Stimulated activated CD4-positive, alpha-beta T cell treated with anti-CD3 and anti-CD28 coated beads, Interleukin-15, amount 100 ng/mL, for 48 hours (primary cell): ENCODE measurements around the gene TMEM31.

Source experiments
- DNase-seq, 2 donors: peaks; one replicate each; pipeline ENCODE4 v3.0.0-alpha.2; 2020; ENCODE audit warnings: low read depth in 2 of 2

The TMEM31 gene, protein sequence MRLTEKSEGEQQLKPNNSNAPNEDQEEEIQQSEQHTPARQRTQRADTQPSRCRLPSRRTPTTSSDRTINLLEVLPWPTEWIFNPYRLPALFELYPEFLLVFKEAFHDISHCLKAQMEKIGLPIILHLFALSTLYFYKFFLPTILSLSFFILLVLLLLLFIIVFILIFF

DNA sequence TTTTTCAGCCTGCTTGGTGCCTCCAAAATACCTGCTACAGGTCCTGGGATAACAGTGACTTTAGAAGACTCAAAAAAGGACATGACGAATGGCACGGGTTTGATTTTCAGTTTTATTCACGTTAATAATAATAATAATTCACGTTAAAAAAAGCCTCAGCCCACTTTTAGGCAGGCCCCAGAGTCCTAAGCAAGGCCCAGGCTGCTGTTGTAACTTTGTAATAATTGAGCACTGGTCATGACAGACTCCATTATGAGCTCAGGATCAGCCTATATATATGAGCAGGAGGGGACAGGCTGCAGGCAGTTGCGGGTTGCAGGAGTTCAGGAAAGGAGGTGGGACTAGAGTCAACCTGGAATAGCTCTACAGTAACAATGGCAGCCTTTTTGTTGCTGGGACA, at the start of gene TMEM31:
Gene TMEM31 (plus strand): TSS at position 301 of the 400 bp plus-strand sequence. CDS start 1,350 bp downstream, outside the sequence.
- DNase-seq: no peak

DNA sequence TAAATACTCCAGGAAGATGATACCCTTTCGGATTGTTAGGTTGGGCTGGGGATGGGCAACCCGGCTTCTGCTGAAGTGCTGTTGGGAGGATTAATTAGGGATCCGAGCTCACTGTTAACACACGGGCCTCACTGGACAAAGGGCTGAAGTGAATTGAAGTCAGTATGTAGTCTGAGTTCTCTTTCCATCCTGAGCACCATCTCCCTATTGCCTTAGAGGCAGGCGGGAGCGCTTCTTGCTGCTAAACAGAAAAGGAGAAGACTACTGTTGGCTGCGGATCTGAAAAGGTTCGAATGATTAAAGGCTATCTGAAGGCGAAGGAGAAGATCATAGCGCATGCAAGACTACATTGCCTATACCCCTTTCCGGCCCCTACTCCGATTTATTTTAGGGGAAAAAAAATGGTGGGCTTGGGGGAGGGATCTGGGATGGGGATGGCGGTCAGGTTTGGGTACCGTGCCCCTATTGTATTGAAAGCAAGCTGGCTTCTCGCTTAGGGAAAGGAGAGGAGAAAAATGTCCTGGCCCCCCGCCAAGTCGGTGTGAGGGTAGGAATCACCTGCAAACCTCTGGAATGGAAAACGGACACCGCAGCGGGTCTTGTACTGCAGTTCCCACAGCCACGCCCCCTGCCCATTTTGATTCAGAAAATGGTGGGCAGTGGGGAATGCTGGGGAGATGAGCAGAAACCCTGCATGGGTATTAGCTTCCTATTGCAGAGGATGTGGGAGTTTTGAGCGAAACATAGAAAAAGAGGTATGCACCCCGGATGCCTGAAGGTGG, 46.5 kb upstream of the TMEM31 start:
- no peak for DNase-seq

DNA sequence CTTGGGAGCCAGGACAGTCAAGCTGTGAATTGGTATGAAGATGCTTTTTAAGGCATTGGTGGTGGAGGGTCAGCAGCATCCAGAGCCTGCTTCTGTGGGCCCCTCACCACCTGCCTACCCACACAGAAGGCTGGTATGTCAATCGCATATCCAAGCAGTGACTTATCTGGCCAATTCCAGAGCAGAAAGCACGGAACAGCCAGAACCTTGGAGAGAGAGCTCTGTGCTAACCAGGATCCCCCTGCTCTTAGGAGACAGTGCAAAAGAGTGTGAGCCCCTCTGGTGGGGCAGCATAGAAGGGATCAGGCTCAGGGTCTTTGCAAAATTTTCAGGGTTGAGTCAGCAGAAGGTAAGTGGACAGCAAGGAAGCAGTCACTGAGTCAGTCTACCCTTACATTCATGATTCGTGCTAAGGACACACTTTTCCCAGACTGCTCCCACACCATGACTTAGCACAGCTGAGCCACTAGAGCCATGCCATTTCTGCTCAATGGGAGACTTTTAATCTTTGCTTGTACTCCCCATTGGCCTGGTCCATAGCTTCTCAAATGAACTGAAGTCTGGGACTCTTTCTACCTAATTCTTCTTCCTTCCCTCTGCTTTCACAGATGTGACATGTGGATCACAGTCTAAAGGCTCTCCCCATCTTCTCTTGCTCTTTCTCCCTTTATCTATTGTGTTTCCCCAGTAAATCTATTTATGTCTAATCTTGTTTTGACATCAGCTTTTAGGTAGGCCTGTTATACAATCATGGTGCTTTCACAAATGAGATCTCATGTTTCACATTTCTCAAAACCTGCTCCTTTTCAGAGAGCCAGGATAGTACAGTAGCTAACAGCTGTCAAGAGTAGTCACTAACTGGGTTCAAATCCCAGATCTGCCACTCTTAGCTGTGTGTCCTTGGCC, 44.3 kb upstream of the TMEM31 start:
- no peak for DNase-seq

DNA sequence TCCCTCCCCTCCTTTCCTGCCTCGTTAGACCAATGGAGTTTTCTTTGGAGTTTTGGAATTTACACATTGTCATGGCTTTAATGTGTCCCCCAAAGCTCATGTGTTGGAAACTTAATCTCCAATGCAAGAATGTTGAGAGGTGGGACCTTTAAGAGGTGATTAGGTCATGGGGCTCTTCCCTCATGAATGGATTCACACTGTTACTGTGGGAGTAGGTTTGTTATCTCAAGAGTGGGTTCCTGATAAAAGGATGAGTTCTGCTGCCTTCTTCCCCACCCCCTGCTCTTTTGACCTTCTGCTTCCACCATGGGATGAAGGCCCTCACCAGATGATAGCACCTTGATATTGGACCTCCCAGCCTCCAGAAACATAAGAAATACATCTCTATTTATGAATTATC, 41.0 kb upstream of the TMEM31 start:
- no peak for DNase-seq

DNA sequence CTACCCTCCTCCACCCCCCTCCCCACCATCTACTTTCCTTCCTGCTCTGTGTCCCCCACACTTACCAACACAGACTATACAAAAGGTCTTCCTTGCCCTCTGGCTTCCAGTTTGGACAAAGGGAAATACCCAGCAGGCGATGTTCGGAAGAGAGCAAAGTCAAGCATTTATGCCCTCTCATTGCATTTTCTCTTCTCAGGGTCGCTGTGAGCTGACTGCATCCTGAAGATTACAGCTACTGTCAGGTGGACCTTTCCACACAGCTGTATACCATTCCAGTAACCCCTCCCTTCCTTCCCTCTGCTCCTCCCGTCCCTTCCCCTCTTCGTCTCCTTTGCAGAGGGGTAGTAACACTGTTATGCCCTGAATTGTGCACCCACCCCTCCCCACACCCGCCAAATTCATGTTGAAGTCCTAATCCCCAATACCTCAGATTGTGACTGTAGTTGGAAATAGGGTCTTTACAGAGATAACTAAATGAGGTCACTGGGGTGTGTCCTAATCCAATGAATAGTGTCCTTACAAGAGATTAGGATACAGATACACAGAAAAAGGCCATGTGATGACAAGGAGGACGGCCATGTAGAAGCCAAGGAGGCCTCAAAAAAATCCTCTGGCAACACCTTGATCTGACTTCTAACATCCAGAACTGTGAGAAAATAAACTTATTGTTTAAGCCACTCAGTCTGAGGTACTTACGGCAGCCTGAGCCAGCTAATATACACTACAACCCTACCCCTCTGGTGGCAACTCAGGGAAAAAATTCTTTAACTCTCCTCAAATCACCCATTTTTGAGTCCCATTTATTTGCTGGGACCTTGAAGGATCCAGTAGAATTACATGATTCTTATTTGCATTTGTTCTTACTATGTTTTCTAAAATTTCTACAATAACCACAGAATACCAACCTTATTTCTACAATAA, 35.9 kb upstream of the TMEM31 start:
- no peak for DNase-seq

DNA sequence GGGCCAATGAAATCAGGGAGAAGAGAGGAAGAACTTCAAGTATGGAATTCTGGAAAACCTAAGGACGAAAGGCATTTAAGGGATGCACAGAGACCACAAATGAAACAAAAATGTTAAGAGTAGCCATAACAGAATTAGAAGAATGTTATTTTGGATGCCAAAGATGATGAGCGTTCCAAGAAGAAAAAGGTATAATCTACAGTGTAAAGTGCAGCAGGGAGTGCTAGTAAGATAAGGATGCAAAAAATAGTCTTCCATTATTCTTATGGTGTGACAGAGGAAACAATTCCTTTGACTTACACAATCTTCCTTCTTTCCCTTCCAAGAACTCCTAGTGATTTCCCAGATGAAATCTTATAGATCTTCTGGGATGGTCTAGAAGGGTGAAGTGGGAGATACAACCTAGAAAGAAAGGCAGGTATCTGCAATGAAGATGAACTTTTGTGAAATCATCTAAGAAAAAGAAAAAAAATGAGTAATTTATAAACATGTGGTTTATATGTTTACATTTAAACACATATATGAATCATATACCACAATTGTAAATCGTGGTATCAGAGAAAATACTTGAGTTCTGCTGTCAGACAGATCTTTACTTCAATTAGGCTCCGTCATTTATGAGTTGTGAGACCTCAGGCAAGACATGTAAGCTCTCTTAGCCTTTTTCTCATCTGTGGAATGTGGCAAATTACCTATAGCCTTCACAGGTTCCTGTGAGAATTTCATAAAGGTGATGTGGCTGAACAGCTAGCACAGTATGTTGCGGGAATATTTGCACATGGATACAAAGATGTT, 32.3 kb upstream of the TMEM31 start:
- DNase-seq: no peak

DNA sequence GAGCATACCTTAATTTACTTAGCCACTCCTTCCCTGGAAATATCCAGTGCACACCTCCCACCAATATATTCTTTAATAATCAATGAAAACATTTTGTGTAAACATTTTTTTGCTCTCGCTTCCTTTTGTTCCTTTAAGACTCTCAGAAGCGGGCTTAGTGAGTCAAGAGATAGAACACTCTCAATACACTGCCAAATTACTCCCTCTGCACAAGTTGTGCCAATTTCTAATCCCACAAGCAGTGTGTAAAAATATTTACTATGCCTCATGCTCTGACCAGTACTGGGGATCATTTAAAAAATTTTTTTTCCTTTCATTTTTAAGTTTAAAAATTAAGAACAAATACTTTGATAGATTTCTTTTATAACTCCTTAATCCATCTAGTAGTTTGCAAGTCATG, 29.3 kb upstream of the TMEM31 start:
- no peak for DNase-seq

DNA sequence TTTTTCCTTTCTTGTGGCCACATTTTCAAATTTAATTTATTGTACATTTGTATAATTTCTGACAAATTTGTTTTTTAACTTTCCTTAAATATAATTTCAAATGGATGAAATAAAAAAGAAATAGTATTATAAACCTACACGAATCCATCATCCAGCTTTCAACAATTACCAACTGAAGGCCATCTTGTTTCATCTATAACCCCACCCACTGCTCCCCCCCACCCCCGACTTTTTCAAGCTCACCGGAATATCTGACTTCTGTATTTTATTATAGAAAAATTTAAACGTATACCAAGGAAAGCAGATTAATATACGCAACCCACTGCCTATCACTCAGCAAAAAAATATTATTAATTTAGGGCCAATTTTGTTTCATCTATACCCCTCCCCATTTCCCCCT, 25.3 kb upstream of the TMEM31 start:
- no peak for DNase-seq

DNA sequence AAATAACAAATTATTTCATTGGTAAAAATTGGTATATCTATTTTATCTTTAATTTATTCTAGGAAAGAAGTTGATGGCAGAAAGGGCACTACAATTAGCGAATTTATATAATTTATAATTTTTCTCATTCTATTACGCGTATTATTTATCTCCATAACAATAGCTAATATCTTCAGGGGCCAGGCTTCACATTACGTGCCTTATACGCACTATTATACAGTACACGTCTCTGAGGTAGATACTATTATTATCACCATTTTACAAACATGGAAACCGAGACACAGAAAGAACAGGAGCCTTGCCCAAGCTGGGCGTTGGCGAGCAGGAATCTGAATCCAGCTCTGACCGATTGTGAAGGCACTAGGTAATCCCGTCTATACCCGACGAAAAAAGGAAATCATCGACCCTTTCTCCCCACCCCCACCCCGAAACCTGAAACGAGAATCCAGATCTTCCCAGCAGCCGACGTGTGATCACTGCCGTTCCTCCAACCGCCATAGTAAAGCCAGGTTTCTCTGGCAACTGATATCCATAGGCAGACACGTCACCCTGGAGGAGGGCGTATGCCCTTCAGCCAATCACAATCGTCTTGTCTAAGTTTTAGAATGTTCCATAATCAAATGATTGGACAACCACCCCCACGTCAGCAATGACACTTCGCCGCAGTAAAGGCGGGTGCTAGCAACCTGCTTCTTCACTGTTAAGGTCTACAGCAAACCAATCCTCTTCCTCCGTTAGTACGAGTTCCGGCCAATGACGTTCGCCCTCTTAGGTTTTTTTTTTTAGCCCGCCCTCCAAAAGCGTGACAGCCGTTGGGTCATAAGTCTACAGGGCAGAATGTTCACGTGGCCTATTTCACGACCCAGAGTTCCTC, 24.3 kb upstream of the TMEM31 start, which contains the start of gene MORF4L2:
Gene MORF4L2 (minus strand): TSS at position 501 of the 874 bp plus-strand sequence. CDS start 9,672 bp downstream, outside the sequence.
- peak; percentile 79 to 85 for DNase-seq

DNA sequence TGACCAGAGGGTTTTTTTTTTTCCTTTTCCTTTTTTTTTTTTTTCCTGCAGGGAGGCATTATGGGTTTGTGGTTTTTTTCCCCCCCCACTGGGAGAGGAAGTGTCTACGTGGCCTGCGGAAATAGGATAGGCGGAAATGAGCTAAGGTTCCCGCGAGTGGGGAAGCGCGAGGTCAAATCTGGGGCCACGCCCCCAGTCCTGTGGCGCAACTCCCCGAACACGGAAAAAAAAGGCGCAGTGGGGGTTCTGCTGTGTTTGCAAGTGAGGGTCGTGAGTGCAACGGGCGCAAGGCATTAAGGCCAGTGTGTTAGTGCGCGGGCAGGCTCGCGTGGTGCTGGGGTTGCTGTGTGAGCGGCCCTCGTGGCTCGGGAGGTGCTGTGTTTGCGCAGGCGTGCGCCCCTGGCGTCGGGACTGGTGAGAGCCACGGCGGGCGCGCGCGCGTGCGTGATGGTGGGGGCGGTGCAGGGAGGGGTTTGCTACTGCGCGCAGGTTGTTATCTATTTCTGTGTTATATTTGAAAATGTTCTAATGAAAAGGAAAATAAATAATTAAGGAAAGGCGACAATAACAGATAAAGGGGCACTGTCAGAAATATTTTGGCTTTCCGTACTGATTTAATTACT, 23.5 kb upstream of the TMEM31 start:
- DNase-seq: peak; percentile 70 to 74

DNA sequence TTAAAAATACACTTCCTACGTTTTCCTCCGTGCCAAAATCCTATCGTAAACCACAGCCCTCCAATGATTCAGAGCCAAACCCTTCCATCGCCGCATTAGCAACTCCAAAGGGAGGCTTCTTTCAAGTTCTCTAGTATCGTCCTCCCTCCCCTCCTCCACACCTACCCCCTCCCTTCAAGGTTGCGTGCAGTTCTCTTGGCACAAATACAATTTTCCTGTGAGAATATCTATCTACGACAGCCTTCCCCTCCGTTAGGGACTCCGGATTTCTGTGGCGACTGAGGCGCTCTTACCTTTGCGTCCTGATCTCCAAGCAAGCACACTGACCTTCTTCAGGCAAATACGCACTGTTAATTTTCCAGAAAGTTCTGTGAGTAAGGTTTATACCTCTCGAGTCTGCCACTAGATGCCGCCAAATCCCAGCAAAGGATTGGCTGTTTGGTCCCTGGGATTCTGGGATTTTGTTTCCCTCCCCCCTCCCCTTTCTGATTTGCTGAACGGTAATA, 23.0 kb upstream of the TMEM31 start:
- peak; percentile 2 to 40 for DNase-seq

DNA sequence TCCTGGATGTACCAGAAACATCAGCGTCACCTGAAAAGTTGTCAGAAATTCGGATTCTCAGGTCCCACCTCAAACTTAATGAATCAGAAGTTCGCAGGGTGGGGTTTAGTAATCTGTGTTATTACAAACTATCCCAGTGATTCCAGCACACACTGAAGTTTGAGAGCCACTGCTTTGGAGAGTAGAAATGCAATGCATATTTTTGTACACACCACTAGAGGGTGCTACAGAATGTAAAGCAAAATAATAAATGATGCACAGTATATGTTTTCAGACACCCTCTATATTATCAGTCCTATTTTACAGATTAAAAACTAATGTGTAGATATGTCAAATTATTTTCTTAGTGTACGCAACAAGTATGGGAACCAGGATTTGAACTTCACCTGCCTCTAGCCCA, 21.8 kb upstream of the TMEM31 start:
- no peak for DNase-seq

DNA sequence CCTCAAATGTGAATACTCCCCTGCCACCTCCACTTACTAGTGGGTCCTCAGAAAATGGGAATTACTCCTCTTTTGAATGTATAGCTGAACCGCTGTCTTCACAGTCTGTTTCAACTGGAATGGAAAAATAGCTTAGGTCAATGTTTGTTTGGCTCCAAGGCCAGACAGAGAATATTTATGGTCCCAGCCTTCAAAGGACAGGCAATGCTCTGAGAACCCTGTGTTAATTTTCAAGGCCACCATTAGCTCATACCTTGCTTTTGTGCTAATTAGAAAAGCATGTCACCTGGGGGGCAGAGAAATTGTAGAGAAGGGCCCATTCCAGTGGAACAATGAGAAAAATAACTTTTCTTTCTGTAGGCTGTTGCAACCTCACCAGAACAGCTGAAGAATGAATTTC, 19.6 kb upstream of the TMEM31 start:
- no peak for DNase-seq

DNA sequence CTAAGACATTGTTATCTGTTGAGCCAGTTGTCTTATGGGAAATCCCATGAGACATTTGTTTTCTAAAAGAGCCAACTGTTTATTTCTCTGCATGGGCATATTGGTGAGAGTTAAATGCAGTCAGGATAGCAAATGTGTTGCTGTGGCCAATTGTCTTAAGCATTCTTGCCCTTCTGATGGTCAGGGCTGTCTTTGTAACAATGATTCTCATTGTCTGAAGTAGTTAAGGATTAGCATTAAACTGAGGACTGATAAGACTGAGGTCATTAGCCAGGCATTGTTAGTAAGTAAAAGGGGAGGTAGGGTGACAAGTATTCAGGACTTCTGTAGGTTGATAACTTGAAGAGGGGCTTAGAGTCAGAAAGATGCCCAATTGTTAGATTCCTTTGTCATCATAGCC, 13.0 kb upstream of the TMEM31 start:
- no peak for DNase-seq

DNA sequence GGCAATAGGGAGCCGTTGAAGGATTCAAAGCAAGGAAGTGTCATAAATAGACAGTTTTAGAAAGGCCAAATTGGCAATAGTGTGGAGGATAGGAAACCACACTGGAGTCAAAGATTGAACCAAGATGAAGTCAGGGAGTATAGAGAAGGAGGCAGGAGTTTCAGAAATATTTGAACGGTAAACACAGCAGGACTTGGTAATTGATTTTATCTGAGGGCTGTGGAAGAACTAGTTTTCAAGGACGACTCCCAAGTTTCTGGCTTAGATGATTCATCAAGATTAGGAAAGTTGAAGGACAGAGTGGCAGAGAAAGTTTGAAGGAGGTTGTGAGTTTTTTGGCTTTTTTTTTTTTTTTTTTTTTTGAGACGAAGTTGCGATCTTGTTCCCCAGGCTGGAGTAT, 11.5 kb upstream of the TMEM31 start:
- no peak for DNase-seq

DNA sequence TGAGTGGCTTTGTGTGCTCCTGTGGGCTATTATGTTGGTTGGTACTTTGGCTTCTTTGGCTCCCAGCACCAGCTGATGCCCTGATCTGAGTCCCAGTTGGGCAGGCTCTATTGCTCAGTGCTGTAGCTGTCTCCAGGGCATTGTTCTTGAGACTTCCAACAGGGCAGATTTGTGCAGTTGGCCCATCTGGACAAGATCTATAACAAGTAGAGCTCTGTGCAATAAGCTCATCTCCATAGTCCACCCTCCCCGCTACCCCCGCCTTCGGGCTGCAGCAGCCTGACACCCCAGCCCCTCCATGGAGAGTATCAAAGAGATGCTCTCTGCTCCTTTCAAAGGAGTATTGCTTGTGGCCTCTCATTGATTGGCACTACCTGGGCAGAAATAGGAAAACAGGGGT, 5.8 kb upstream of the TMEM31 start:
- no peak for DNase-seq

DNA sequence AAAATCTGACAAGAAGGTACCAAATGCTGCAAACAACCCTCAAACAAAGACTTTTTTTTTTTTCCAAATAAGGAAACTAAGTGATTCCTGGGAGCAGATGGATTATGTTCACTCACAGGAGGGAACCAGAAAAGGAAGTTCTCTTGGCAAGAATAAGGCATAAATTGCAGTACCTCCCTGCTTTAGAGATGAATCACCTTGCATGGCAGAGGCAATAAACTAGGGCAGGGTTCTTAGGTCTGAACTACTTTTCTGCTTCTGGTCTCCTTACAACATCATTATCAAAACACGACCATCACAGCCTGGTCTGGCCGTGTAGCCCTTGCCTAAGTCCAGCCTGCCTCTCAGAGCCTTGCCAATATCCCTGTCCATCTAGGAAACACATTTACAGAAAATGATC, 6.3 kb downstream of the TMEM31 start:
- no peak for DNase-seq

DNA sequence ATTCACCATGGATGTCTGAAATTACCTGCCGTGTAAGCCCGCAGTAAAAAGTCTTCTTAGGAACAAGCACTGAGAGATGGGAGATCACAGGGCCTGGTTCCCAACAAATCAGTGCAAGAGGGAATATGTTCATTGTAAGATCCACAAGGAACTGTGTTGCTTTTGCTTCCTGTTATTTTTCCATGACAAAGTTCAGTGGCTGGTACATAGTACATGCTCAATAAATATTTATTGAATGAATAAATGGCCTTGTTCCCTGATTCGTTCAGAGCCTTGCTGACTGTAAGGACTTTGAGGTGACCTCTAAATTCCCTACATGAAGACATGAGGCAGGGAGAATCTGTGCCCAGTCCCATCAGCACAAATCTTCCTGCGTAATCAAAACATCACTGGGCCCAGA, 7.4 kb downstream of the TMEM31 start:
- DNase-seq: no peak

DNA sequence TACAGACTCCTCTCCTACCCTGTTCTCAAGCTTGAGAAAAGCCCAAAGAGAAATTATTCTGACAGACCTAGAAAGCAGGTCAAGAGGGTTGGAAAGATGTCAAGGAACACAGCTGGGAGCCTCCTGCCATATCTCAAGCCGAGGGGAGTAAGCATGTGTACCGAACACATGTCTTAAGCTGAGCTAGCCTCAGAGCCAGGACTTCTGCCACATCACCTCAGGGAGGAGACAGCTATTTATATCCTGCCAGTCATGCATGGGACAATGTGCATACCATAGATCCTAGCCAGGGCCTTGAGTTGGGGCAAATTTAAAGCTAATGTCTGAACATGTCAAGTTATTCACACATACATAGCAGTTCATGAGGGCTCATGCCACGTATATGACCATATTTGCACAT, 11.8 kb downstream of the TMEM31 start:
- no peak for DNase-seq
